ENCODE data around the gene LLGL1. TPM values are rescaled to one million over a fixed set of nuclear protein-coding genes. Genes with fewer than 3 reads are reported as not detected.

Gene LLGL1
- polyA plus RNA-seq, 3 donors: 0.52 to 10.8 (median 0.76) TPM

DNA sequence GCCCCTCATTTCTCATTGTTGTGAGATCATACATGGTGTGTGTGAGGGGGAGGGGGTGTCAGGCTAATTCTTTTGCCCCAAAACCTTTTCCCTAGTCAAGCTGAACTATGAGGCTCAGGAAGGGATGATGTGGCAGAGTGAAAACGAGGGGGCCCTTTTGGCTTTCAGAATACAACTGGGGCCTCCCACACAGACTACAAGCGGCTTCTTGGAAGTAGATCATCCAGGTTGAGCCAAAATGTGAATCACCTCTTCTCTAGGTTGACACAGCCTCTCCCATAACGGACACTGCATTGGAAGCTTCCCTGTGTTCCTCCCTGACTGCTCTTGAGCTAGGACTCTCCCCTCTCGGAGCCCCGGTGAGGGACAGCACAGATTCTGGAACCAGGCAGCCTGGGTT lies 44.1 kb upstream of the LLGL1 start:
- H3K9ac ChIP-seq (ENCODE audit: insufficient read depth, low read length, poor library complexity, severe bottlenecking): no peak overlapping the region

DNA sequence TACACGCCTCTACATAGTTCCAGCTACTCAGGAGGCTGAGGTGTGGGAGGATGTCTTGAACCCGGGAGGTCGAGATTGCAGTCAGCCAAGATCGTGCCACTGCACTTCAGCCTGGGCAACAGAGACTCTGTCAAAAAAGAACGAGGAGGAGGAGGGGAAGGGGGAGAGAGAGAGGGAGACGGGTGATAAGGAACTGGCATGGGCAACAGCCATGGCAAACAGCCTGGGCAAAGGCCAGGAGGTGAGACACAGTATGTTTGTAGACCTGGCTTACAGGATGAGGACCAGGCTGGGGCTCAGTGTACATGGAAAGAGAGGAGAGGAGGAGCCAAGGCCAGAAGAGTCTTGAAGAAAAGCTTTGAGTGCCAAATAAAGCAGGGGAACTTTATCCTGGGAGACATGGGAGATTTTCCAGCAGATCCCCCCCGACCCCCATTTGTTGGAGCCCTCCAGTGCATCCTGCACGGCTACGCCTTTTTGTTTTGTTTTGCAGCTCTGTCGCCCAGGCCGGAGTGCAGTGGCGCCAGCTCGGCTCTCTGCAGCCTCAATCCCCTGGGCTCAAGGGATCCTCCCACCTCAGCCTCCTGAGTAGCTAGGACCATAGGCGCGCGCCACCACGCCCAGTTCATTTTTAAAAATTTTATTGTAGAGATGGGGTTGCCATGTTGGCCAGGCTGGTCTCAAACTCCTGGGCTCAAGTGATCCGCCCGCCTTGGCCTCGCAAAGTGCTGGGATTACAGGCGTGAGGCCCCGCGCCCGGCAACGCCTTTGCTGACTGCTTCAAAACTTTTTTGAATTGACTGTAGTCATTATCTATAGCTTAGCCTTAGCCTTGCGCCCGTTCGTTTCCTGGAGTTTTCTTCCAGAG lies 43.1 kb upstream of the LLGL1 start:
- H2AFZ ChIP-seq (ENCODE audit: insufficient read depth, low read depth, low read length, poor library complexity, severe bottlenecking): peak overlapping the region; percentile 85
- Mint-ChIP-seq H3K9me3 (no peaks in the 10 kb centered on the region), H3K4me1 (peaks cover 37% of the 10 kb centered on the region), H3K36me3 (peaks cover 10 to 13% of the 10 kb centered on the region in 2 donors), H3K27me3 (ENCODE audit: low read depth in 3 of 3) (peaks cover 0 to 5% (median 0%) of the 10 kb centered on the region in 3 donors), H3K27ac (peak overlapping the region; percentile 97 to 100 (median 99)), H3K4me3 (peak overlapping the region; percentile 88 to 94)
- no peak for DNase-seq
- no peaks in the 10 kb centered on the region for H3K27me3 ChIP-seq (ENCODE audit: control insufficient read depth in 2 of 2, insufficient read depth in 2 of 2, low read length in 2 of 2)
- no peaks in the 10 kb centered on the region for H3K9me3 ChIP-seq (replicated peaks in 1 of 2; ENCODE audit: control insufficient read depth in 1 of 2, insufficient read depth in 1 of 2, low read length in 2 of 2)
- intact Hi-C loops (cut with micrococcal nuclease): loop anchor here in 1 of 2 donors (5.0 kb wide), 1 partner anchor 145 kb away; the partner anchor contains the start of genes ATPAF2 and GID4
- TF ChIP-seq, protein P1, sequence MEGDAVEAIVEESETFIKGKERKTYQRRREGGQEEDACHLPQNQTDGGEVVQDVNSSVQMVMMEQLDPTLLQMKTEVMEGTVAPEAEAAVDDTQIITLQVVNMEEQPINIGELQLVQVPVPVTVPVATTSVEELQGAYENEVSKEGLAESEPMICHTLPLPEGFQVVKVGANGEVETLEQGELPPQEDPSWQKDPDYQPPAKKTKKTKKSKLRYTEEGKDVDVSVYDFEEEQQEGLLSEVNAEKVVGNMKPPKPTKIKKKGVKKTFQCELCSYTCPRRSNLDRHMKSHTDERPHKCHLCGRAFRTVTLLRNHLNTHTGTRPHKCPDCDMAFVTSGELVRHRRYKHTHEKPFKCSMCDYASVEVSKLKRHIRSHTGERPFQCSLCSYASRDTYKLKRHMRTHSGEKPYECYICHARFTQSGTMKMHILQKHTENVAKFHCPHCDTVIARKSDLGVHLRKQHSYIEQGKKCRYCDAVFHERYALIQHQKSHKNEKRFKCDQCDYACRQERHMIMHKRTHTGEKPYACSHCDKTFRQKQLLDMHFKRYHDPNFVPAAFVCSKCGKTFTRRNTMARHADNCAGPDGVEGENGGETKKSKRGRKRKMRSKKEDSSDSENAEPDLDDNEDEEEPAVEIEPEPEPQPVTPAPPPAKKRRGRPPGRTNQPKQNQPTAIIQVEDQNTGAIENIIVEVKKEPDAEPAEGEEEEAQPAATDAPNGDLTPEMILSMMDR (IDR thresholded peaks at IDR 0.05): no peak
- H3K36me3 ChIP-seq (replicated peaks in 1 of 2; ENCODE audit: control insufficient read depth in 1 of 2, insufficient read depth in 2 of 2, low read length in 2 of 2): peaks cover 0 to 13% of the 10 kb centered on the region in 2 donors
- peaks cover 36% of the 10 kb centered on the region for H3K79me2 ChIP-seq (ENCODE audit: insufficient read depth, low read length)
- peak overlapping the region; percentile 58 to 83 (median 80) for H3K4me3 ChIP-seq (replicated peaks in 1 of 3; ENCODE audit: low read depth in 2 of 3, low read length in 3 of 3)
- H3K4me1 ChIP-seq (ENCODE audit: control insufficient read depth in 1 of 2, insufficient read depth in 2 of 2, low read length in 2 of 2): peaks cover 39 to 46% of the 10 kb centered on the region in 2 donors
- 30% methylated on average over 24 of the region's 28 CpGs for WGBS (ENCODE audit: insufficient coverage)
- peak overlapping the region; percentile 95 for H3K4me2 ChIP-seq (replicated peaks; ENCODE audit: extremely low read depth, low read length, poor library complexity, severe bottlenecking)
- H3K27ac ChIP-seq (ENCODE audit: low read depth in 1 of 2, low read length in 2 of 2): peak overlapping the region; percentile 95 to 96
- peaks cover 31% of the 10 kb centered on the region for H4K20me1 ChIP-seq (ENCODE audit: insufficient read depth, low read length)
- peak overlapping the region; percentile 96 for H3K9ac ChIP-seq (ENCODE audit: insufficient read depth, low read length, poor library complexity, severe bottlenecking)

More for the DNA sequence above, 44.1 kb upstream of the LLGL1 start:
- intact Hi-C loops (cut with micrococcal nuclease): loop anchor here in 1 of 2 donors (5.0 kb wide), 1 partner anchor 144 kb away; the partner anchor contains the start of genes ATPAF2 and GID4
- Histone ChIP-seq H3K27ac (ENCODE audit: low read depth in 1 of 2, low read length in 2 of 2) (no peak overlapping the region), H3K79me2 (ENCODE audit: insufficient read depth, low read length) (peaks cover 26% of the 10 kb centered on the region), H3K4me3 (replicated peaks in 1 of 3; ENCODE audit: low read depth in 2 of 3, low read length in 3 of 3) (no peak overlapping the region), H3K4me1 (ENCODE audit: control insufficient read depth in 1 of 2, insufficient read depth in 2 of 2, low read length in 2 of 2) (peaks cover 34 to 41% of the 10 kb centered on the region in 2 donors), H3K27me3 (ENCODE audit: control insufficient read depth in 2 of 2, insufficient read depth in 2 of 2, low read length in 2 of 2) (no peaks in the 10 kb centered on the region), H4K20me1 (ENCODE audit: insufficient read depth, low read length) (peaks cover 21% of the 10 kb centered on the region), H3K4me2 (replicated peaks; ENCODE audit: extremely low read depth, low read length, poor library complexity, severe bottlenecking) (no peak overlapping the region), H3K36me3 (replicated peaks in 1 of 2; ENCODE audit: control insufficient read depth in 1 of 2, insufficient read depth in 2 of 2, low read length in 2 of 2) (peaks cover 0 to 3% of the 10 kb centered on the region in 2 donors), H2AFZ (ENCODE audit: insufficient read depth, low read depth, low read length, poor library complexity, severe bottlenecking) (no peak overlapping the region), H3K9me3 (replicated peaks in 1 of 2; ENCODE audit: control insufficient read depth in 1 of 2, insufficient read depth in 1 of 2, low read length in 2 of 2) (no peaks in the 10 kb centered on the region)
- no peak for DNase-seq
- Mint-ChIP-seq H3K4me1 (peaks cover 33% of the 10 kb centered on the region), H3K4me3 (no peak overlapping the region), H3K9me3 (no peaks in the 10 kb centered on the region), H3K36me3 (peaks cover 2 to 6% of the 10 kb centered on the region in 2 donors), H3K27ac (peak overlapping the region in 1 of 7 donors; percentile 53), H3K27me3 (ENCODE audit: low read depth in 3 of 3) (peaks cover 0 to 5% (median 2%) of the 10 kb centered on the region in 3 donors)
- 94% methylated on average over 2 of the region's 5 CpGs for WGBS (ENCODE audit: insufficient coverage)
- TF ChIP-seq, protein P1 (IDR thresholded peaks at IDR 0.05): no peak
